Measurements from ENCODE around the gene PLCXD3. TPM values are rescaled to one million over a fixed set of nuclear protein-coding genes. Genes with fewer than 3 reads are reported as not detected.

PLCXD3 gene
- total and polyA plus RNA-seq, 2 experiments from 2014 or later: 0.13 to 0.22 TPM

GRCh38 chr5:41312478-41313060 is 197.8 kb downstream of the PLCXD3 start:
- Histone ChIP-seq H3K4me3 (no peak overlapping the region), H2AFZ (no peak overlapping the region), H3K4me1 (ENCODE audit: insufficient read depth) (no peaks in the 10 kb centered on the region), H3K27me3 (replicated peaks; ENCODE audit: insufficient read depth) (no peaks in the 10 kb centered on the region), H4K20me1 (ENCODE audit: insufficient read depth) (no peaks in the 10 kb centered on the region), H3K79me2 (ENCODE audit: insufficient read depth) (no peaks in the 10 kb centered on the region), H3K9ac (no peak overlapping the region), H3K27ac (no peak overlapping the region), H3K9me2 (ENCODE audit: insufficient read depth) (no peaks in the 10 kb centered on the region), H3K9me3 (ENCODE audit: low read depth) (no peaks in the 10 kb centered on the region), H3K36me3 (ENCODE audit: low read depth) (no peaks in the 10 kb centered on the region), H3K4me2 (ENCODE audit: unreplicated experiment) (no peak overlapping the region), H3F3A (ENCODE audit: insufficient read depth) (no peaks in the 10 kb centered on the region)
- WGBS, 2 experiments (ENCODE audit: low coverage in 1 of 2, low lambda C conversion rate in 2 of 2, missing lambda C conversion rate in 2 of 2): 12% methylated on average over 1 of the region's 1 CpG; no CpG with 5 or more reads in 1 of the 2 experiments
- DNase-seq: no peak
- in situ Hi-C loops (cut with MboI): no loop called here
- no peak for TF ChIP-seq EZH2 (IDR thresholded peaks at IDR 0.05; ENCODE audit: insufficient read depth, poor library complexity, severe bottlenecking)

GRCh38 chr5:41312066-41312465 is 198.3 kb downstream of the PLCXD3 start:
- WGBS, 2 experiments (ENCODE audit: low coverage in 1 of 2, low lambda C conversion rate in 2 of 2, missing lambda C conversion rate in 2 of 2): 4 to 11% methylated on average over 5 of the region's 5 CpGs

DNA sequence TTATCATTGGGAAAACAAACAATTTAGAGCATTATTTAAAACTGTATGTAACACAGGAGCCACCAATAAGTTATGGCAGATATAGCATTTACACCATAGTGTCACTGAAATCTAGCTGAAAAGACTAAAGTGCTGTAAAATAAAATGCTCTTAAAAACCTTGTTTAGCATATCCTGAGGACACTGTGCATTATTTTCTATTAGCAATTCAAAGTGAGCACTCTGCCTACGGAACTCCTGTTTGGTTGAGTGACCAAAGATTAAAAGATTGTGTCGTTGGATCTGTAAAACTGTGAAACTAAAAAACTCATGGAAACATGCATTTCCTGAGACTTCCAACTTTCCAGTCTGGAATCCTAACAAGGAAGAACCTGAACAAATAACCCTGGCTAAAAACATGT is 201.1 kb downstream of the PLCXD3 start:
- Histone ChIP-seq H3K36me3 (ENCODE audit: low read depth) (no peaks in the 10 kb centered on the region), H3K9me2 (ENCODE audit: insufficient read depth) (no peaks in the 10 kb centered on the region), H4K20me1 (ENCODE audit: insufficient read depth) (no peaks in the 10 kb centered on the region), H3K9ac (no peak overlapping the region), H3K27me3 (replicated peaks; ENCODE audit: insufficient read depth) (no peaks in the 10 kb centered on the region), H3K4me2 (ENCODE audit: unreplicated experiment) (no peak overlapping the region), H3K27ac (no peak overlapping the region), H3F3A (ENCODE audit: insufficient read depth) (no peaks in the 10 kb centered on the region), H3K4me1 (ENCODE audit: insufficient read depth) (no peaks in the 10 kb centered on the region), H2AFZ (no peak overlapping the region), H3K79me2 (ENCODE audit: insufficient read depth) (no peaks in the 10 kb centered on the region), H3K4me3 (no peak overlapping the region), H3K9me3 (ENCODE audit: low read depth) (no peaks in the 10 kb centered on the region)
- in situ Hi-C loops (cut with MboI): no loop called here
- DNase-seq: no peak
- no peak for TF ChIP-seq EZH2 (IDR thresholded peaks at IDR 0.05; ENCODE audit: insufficient read depth, poor library complexity, severe bottlenecking)
- no peak for TF ChIP-seq EZH2phosphoT487 (IDR thresholded peaks at IDR 0.05; ENCODE audit: insufficient read depth, low read depth)
- 55 to 68% methylated on average over 2 of the region's 2 CpGs for WGBS, 2 experiments (ENCODE audit: low coverage in 1 of 2, low lambda C conversion rate in 2 of 2, missing lambda C conversion rate in 2 of 2)

More at GRCh38 chr5:41312066-41312465, 198.3 kb downstream of the PLCXD3 start:
- no peak overlapping the region for H3K9ac ChIP-seq
- in situ Hi-C loops (cut with MboI): no loop called here
- no peaks in the 10 kb centered on the region for H3F3A ChIP-seq (ENCODE audit: insufficient read depth)
- DNase-seq: no peak
- no peaks in the 10 kb centered on the region for H3K9me2 ChIP-seq (ENCODE audit: insufficient read depth)
- H3K27ac ChIP-seq: no peak overlapping the region
- TF ChIP-seq EZH2phosphoT487 (IDR thresholded peaks at IDR 0.05; ENCODE audit: insufficient read depth, low read depth): no peak
- no peak for TF ChIP-seq EZH2 (IDR thresholded peaks at IDR 0.05; ENCODE audit: insufficient read depth, poor library complexity, severe bottlenecking)
- no peak overlapping the region for H3K4me3 ChIP-seq
- no peak overlapping the region for H3K4me2 ChIP-seq (ENCODE audit: unreplicated experiment)
- no peaks in the 10 kb centered on the region for H3K36me3 ChIP-seq (ENCODE audit: low read depth)
- H3K27me3 ChIP-seq (replicated peaks; ENCODE audit: insufficient read depth): no peaks in the 10 kb centered on the region
- H4K20me1 ChIP-seq (ENCODE audit: insufficient read depth): no peaks in the 10 kb centered on the region
- H3K9me3 ChIP-seq (ENCODE audit: low read depth): no peaks in the 10 kb centered on the region
- no peak overlapping the region for H2AFZ ChIP-seq
- H3K79me2 ChIP-seq (ENCODE audit: insufficient read depth): no peaks in the 10 kb centered on the region
- no peaks in the 10 kb centered on the region for H3K4me1 ChIP-seq (ENCODE audit: insufficient read depth)

- 40 to 51% methylated on average over 1 of the region's 1 CpG for WGBS, 2 experiments (ENCODE audit: low coverage in 1 of 2, low lambda C conversion rate in 2 of 2, missing lambda C conversion rate in 2 of 2)
- H4K20me1 ChIP-seq (ENCODE audit: insufficient read depth): no peaks in the 10 kb centered on the region
- no peak for TF ChIP-seq EZH2 (IDR thresholded peaks at IDR 0.05; ENCODE audit: insufficient read depth, poor library complexity, severe bottlenecking)
- TF ChIP-seq EZH2phosphoT487 (IDR thresholded peaks at IDR 0.05; ENCODE audit: insufficient read depth, low read depth): no peak
- no peak overlapping the region for H3K4me3 ChIP-seq
- H3K9me2 ChIP-seq (ENCODE audit: insufficient read depth): no peaks in the 10 kb centered on the region
- H3K27ac ChIP-seq: no peak overlapping the region
- no peaks in the 10 kb centered on the region for H3F3A ChIP-seq (ENCODE audit: insufficient read depth)
- H3K9me3 ChIP-seq (ENCODE audit: low read depth): no peaks in the 10 kb centered on the region
- no peak overlapping the region for H3K9ac ChIP-seq
- H3K79me2 ChIP-seq (ENCODE audit: insufficient read depth): no peaks in the 10 kb centered on the region
- no peak overlapping the region for H3K4me2 ChIP-seq (ENCODE audit: unreplicated experiment)
- H3K27me3 ChIP-seq (replicated peaks; ENCODE audit: insufficient read depth): no peaks in the 10 kb centered on the region
- no peaks in the 10 kb centered on the region for H3K36me3 ChIP-seq (ENCODE audit: low read depth)
- no peaks in the 10 kb centered on the region for H3K4me1 ChIP-seq (ENCODE audit: insufficient read depth)
- DNase-seq: no peak
- in situ Hi-C loops (cut with MboI): no loop called here
- no peak overlapping the region for H2AFZ ChIP-seq
These were observed 204.4 kb downstream of the PLCXD3 start for GRCh38 chr5:41306005-41306404.

DNA sequence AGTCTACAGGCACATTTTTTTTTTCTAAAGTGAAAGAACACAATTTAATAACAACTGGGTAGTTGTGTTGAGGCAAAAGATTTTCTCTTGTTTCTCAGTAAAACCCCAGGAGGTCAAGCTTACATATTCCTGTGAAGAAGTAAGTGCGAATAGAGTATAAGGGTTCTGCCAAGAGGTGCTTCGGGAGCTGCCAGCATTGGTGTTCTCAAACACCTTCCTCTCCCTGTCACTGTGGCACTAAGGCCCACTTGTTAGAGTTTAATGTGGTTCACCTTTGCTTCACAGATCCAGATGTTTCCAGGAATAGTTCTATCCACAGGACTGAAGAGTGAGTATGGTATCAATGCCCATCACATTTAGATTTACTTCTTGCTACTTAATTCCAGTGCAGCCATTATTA is 205.3 kb downstream of the PLCXD3 start:
- Histone ChIP-seq H3K9me3 (ENCODE audit: low read depth) (no peaks in the 10 kb centered on the region), H3K4me1 (ENCODE audit: insufficient read depth) (no peaks in the 10 kb centered on the region), H4K20me1 (ENCODE audit: insufficient read depth) (no peaks in the 10 kb centered on the region), H3K4me2 (ENCODE audit: unreplicated experiment) (no peak overlapping the region), H3K9me2 (ENCODE audit: insufficient read depth) (no peaks in the 10 kb centered on the region), H3F3A (ENCODE audit: insufficient read depth) (no peaks in the 10 kb centered on the region), H3K27ac (no peak overlapping the region), H3K79me2 (ENCODE audit: insufficient read depth) (no peaks in the 10 kb centered on the region), H3K4me3 (no peak overlapping the region), H3K27me3 (replicated peaks; ENCODE audit: insufficient read depth) (no peaks in the 10 kb centered on the region), H3K9ac (no peak overlapping the region), H2AFZ (no peak overlapping the region), H3K36me3 (ENCODE audit: low read depth) (no peaks in the 10 kb centered on the region)
- DNase-seq: no peak
- in situ Hi-C loops (cut with MboI): no loop called here
- 35 to 48% methylated on average over 2 of the region's 2 CpGs for WGBS, 2 experiments (ENCODE audit: low coverage in 1 of 2, low lambda C conversion rate in 2 of 2, missing lambda C conversion rate in 2 of 2)
- no peak for TF ChIP-seq EZH2phosphoT487 (IDR thresholded peaks at IDR 0.05; ENCODE audit: insufficient read depth, low read depth)
- no peak for TF ChIP-seq EZH2 (IDR thresholded peaks at IDR 0.05; ENCODE audit: insufficient read depth, poor library complexity, severe bottlenecking)

Data from GM23248 (cell line).